ENCODE measurements around the gene WARS2. TPM values are rescaled to one million over a fixed set of nuclear protein-coding genes. Genes with fewer than 3 reads are reported as not detected.

Gene WARS2
- total and polyA plus RNA-seq, 3 donors from 2014 or later = 16.8 to 28.2 (median 20.2) TPM

DNA sequence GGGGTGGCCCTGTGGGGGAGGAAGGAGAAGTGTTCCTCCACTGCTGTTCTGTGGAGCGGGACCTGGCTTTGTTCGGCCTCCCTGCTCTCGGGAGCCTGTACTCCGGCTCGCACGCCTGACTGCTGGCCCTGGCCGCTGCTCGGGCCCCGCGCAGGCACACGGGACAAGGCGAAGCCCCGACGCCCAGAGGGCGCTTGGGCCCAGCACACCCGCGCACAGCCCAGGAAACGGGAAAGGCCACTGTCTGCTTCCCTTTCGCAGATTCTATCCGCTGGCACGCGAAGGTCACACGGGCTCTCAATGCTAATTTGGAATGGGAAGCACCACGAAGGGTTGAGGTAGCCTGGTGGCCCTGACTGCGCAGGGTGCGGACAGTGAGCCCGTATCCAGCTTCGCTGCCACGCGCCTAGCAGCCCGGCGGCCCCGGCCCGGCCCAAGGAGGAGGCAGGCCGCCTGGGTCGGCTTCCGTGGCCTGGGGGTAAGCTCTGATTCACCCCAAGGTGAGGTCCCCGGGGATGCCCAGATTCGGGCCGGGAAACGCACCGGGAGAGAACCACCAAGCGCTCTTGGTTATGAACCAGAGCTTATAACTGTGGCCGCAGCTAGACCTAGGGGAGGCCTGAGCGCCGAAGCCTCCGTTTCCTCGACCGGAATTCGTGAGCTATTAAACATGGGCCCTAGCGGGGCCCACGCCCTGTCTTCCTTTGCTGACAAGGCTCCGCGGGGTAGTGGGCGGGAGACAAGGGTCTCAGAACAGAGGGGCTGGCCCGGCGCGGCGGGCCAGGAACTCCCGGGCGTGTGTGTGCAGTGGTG is 132.6 kb downstream of the WARS2 start:
- WGBS, 2 donors = 4 to 6% methylated on average over 21 to 55 of the region's 61 CpGs
- no peak for DNase-seq
- Histone ChIP-seq H3K36me3 (ENCODE audit: low read depth, missing control alignments) (no peaks in the 10 kb centered on the region), H3K27ac (no peak overlapping the region), H3K9me3 (no peaks in the 10 kb centered on the region), H3K4me3 (peak overlapping the region; percentile 41 to 50), H3K27me3 (no peaks in the 10 kb centered on the region), H3K4me1 (peaks cover 16% of the 10 kb centered on the region)
- intact Hi-C loops (cut with DNase I; ENCODE audit: low total_unique reads) = no loop called here
- TF ChIP-seq, protein P1, sequence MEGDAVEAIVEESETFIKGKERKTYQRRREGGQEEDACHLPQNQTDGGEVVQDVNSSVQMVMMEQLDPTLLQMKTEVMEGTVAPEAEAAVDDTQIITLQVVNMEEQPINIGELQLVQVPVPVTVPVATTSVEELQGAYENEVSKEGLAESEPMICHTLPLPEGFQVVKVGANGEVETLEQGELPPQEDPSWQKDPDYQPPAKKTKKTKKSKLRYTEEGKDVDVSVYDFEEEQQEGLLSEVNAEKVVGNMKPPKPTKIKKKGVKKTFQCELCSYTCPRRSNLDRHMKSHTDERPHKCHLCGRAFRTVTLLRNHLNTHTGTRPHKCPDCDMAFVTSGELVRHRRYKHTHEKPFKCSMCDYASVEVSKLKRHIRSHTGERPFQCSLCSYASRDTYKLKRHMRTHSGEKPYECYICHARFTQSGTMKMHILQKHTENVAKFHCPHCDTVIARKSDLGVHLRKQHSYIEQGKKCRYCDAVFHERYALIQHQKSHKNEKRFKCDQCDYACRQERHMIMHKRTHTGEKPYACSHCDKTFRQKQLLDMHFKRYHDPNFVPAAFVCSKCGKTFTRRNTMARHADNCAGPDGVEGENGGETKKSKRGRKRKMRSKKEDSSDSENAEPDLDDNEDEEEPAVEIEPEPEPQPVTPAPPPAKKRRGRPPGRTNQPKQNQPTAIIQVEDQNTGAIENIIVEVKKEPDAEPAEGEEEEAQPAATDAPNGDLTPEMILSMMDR (IDR thresholded peaks at IDR 0.05) = no peak
- TF ChIP-seq POLR2A (IDR thresholded peaks at IDR 0.05) = no peak

DNA sequence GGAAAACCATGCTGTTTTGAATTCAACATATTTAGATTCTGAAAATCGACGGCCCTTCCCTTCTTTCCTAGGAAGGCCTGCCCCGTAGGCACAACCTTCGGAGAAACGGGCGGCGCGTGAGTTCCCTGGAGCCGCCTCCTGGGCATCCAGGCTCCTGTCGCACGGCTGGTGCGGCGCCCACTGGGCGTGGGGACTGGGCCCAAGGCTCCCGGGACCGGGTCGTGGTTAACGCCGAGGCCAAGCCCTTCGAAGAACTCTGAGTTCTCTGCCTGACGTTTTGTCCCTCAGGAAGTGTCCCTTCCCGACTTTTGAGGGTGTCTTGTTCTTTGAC is 133.1 kb downstream of the WARS2 start:
- H3K27ac ChIP-seq = no peak overlapping the region
- no peak for DNase-seq
- no peaks in the 10 kb centered on the region for H3K27me3 ChIP-seq
- TF ChIP-seq, protein P1 (IDR thresholded peaks at IDR 0.05) = no peak
- no peak for TF ChIP-seq POLR2A (IDR thresholded peaks at IDR 0.05)
- H3K36me3 ChIP-seq (ENCODE audit: low read depth, missing control alignments) = no peaks in the 10 kb centered on the region
- peak overlapping the region in 1 of 2 donors; percentile 50 for H3K4me3 ChIP-seq
- H3K4me1 ChIP-seq = peaks cover 16% of the 10 kb centered on the region
- intact Hi-C loops (cut with DNase I; ENCODE audit: low total_unique reads) = no loop called here
- no peaks in the 10 kb centered on the region for H3K9me3 ChIP-seq
- WGBS, 2 donors = 7 to 10% methylated on average over 20 to 22 of the region's 22 CpGs

DNA sequence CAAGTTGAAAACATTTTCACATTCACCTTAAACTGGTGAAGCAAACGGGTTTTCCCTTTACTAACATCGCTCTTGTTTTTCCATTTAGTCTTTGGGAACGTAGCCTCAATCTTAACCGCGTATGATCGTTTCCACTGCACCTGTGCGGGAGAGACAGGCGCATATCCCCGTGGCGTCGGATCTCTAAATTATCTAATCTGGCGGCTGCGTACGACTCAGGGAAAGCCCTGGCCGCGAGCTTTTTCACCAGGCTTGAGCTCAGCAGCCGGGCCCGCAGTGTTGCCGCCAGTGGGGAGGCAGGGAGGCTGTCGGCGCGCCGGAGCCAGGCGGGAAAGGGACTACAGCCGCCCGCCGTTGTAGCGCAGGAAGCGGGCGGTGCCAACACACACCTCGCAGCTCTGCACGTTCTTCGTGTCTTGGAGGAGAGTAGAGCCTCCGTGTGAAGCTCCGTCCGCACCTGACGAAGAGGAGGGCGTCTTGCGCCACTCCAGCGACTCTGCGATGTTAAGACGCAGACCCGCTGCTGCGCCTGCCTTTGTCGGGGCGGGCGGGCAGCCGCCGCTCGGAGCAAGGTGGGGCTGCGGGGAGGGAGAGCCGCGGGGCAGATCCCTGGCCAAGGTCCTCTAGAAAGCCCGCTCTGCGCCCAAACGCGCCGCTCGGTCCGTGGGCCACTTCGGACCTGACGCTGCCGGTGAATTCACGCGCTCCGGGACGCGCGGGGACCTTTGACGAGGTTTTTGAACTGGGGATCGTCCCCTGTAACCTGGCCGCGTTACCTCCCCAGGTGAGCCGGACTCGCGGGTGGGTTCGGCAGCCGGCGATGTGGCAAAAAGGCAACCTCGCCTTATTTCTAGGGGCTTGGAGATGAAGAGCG is 133.8 kb downstream of the WARS2 start:
- no peaks in the 10 kb centered on the region for H3K9me3 ChIP-seq
- H3K27me3 ChIP-seq = no peaks in the 10 kb centered on the region
- peaks cover 16% of the 10 kb centered on the region for H3K4me1 ChIP-seq
- intact Hi-C loops (cut with DNase I; ENCODE audit: low total_unique reads) = no loop called here
- DNase-seq = no peak
- H3K27ac ChIP-seq = no peak overlapping the region
- H3K4me3 ChIP-seq = peak overlapping the region; percentile 24 to 50
- H3K36me3 ChIP-seq (ENCODE audit: low read depth, missing control alignments) = no peaks in the 10 kb centered on the region
- WGBS, 2 donors = 7% methylated on average over 26 to 59 of the region's 81 CpGs
- TF ChIP-seq POLR2A (IDR thresholded peaks at IDR 0.05) = no peak
- TF ChIP-seq, protein P1 (IDR thresholded peaks at IDR 0.05) = no peak

DNA sequence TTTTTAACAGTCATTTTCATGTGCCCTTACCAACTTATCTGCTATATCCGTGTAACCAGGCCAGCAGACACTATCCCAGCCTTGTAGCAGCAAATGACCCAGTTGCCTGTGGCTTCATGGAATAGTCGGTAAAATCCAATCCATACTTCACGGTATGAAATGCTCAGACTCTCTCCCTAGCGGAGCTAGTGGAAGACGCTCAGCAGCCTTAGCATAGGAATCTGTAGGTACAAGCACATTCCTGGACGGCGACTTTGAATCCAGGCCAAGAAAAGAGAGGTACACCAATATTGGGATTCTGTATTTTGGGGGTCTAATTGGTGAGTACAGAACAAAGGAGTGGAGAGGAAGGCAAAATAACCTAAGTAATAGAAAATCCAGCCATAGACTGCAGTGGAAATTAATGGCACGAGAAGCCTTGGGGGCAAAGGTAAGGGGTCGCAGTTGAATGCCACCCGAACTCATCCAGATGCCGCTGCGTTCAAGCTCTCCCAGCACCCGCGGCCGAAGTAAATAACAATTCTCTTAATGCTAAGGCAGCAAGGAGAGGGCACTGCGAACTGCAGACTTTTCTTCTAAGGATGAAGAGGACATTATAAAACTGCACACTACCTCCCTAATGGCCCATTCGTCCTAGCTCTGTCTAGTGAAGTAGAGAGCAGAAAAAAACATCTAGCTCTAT is 134.6 kb downstream of the WARS2 start:
- intact Hi-C loops (cut with DNase I; ENCODE audit: low total_unique reads) = no loop called here
- no peaks in the 10 kb centered on the region for H3K36me3 ChIP-seq (ENCODE audit: low read depth, missing control alignments)
- peak overlapping the region in 1 of 2 donors; percentile 50 for H3K4me3 ChIP-seq
- no peaks in the 10 kb centered on the region for H3K9me3 ChIP-seq
- no peak for TF ChIP-seq POLR2A (IDR thresholded peaks at IDR 0.05)
- WGBS, 2 donors = 9 to 20% methylated on average over 17 of the region's 17 CpGs
- DNase-seq = no peak
- H3K27ac ChIP-seq = no peak overlapping the region
- peaks cover 16% of the 10 kb centered on the region for H3K4me1 ChIP-seq
- no peaks in the 10 kb centered on the region for H3K27me3 ChIP-seq

DNA sequence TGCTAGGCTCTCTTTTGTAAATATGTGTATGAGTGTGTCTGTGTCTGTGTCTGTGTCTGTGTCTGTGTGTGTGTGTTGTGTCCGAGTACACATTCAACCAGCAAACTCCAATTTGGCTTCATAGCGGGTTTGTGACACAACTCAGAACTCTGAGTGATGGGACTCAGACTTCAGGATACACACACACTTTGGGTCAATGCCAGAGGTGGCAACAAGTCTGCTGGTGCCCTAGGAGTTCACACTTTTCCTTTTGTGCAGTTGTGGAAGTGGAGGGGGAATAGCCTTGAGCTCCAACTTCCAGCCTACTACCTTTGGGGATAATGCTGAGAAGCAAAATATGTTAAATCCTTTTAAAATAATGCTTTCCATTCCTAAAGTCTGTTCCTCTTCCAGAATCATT is 135.7 kb downstream of the WARS2 start:
- intact Hi-C loops (cut with DNase I; ENCODE audit: low total_unique reads) = no loop called here
- no peaks in the 10 kb centered on the region for H3K27me3 ChIP-seq
- H3K27ac ChIP-seq = no peak overlapping the region
- WGBS, 2 donors = 70 to 84% methylated on average over 2 of the region's 2 CpGs
- H3K4me1 ChIP-seq = peaks cover 16% of the 10 kb centered on the region
- TF ChIP-seq POLR2A (IDR thresholded peaks at IDR 0.05) = no peak
- TF ChIP-seq, protein P1 (IDR thresholded peaks at IDR 0.05) = no peak
- no peak overlapping the region for H3K4me3 ChIP-seq
- H3K36me3 ChIP-seq (ENCODE audit: low read depth, missing control alignments) = no peaks in the 10 kb centered on the region
- no peak for DNase-seq
- H3K9me3 ChIP-seq = no peaks in the 10 kb centered on the region

All from testis (tissue), 3 donors.